RWPE2 (cell line): ENCODE results near the gene PRTFDC1.

Source experiments
- ATAC-seq: fragments of 200-7000 bp; cut with Tn5 transposase; 3 replicates; pipeline ENCODE4 v1.9.1; 2021; ENCODE audit warnings: low read depth
- DNase-seq: peaks from one replicate; pipeline ENCODE4 v3.0.0-alpha.2; 2020; ENCODE audit warnings: low spot score
- H3K27ac ChIP-seq: fragments of 450-650 bp; 2 replicates; pipeline ENCODE4 v1.5.1; 2017; ENCODE audit warnings: mild to moderate bottlenecking; ENCODE audit not compliant: poor library complexity, severe bottlenecking
- H3K27me3 ChIP-seq: fragments of 250-450 bp; sonication (Bioruptor Pico); 2 replicates; pipeline ENCODE4 v1.5.1; 2021; ENCODE audit warnings: mild to moderate bottlenecking, moderate library complexity; ENCODE audit not compliant: insufficient read depth, poor library complexity, severe bottlenecking
- H3K36me3 ChIP-seq: fragments of 250-450 bp; sonication (Bioruptor Pico); 2 replicates; pipeline ENCODE4 v1.5.1; 2020; ENCODE audit warnings: low read depth, mild to moderate bottlenecking, moderate library complexity
- H3K4me1 ChIP-seq: fragments of 250-450 bp; sonication (Bioruptor Pico); 2 replicates; pipeline ENCODE4 v1.5.1; 2021; ENCODE audit warnings: mild to moderate bottlenecking, moderate library complexity; ENCODE audit not compliant: insufficient read depth, poor library complexity, severe bottlenecking
- H3K4me3 ChIP-seq: fragments of 250-450 bp; sonication (Bioruptor Pico); 2 replicates; pipeline ENCODE4 v1.5.1; 2021; ENCODE audit warnings: mild to moderate bottlenecking, moderate library complexity; ENCODE audit not compliant: severe bottlenecking
- H3K9me3 ChIP-seq: fragments of 250-450 bp; sonication (Bioruptor Pico); 2 replicates; pipeline ENCODE4 v1.5.1; 2021; ENCODE audit warnings: mild to moderate bottlenecking, moderate library complexity; ENCODE audit not compliant: severe bottlenecking
- CTCF ChIP-seq: fragments of 450-650 bp; IDR thresholded peaks from one replicate; pipeline ENCODE4 v1.5.1; 2017; ENCODE audit warnings: mild to moderate bottlenecking, moderate library complexity; ENCODE audit not compliant: poor library complexity, severe bottlenecking

The PRTFDC1 gene

GRCh38 chr10:24802378-24802777 is 150.0 kb downstream of the PRTFDC1 start:
- Histone ChIP-seq H3K4me3 (no peak overlapping the region), H3K4me1 (no peaks in the 10 kb centered on the region), H3K27ac (no peak overlapping the region), H3K9me3 (no peaks in the 10 kb centered on the region), H3K36me3 (no peaks in the 10 kb centered on the region), H3K27me3 (no peaks in the 10 kb centered on the region)
- ATAC-seq (no peak), DNase-seq (no peak)
- no peak for TF ChIP-seq CTCF

GRCh38 chr10:24800861-24801260 is 151.5 kb downstream of the PRTFDC1 start:
- H3K4me1 ChIP-seq, result no peaks in the 10 kb centered on the region
- H3K9me3 ChIP-seq, result no peaks in the 10 kb centered on the region
- no peak overlapping the region for H3K4me3 ChIP-seq

More at GRCh38 chr10:24800861-24801260, 151.5 kb downstream of the PRTFDC1 start:
- ATAC-seq (no peak), DNase-seq (no peak)
- H3K27me3 ChIP-seq, result no peaks in the 10 kb centered on the region
- H3K27ac ChIP-seq, result no peak overlapping the region
- H3K36me3 ChIP-seq, result no peaks in the 10 kb centered on the region
- no peak for TF ChIP-seq CTCF
